Hepatocyte (in vitro differentiated cells): ENCODE results near the gene TMEM19.

Experiments used
- CTCF ChIP-seq: fragments of 200-600 bp; sonication (generic); IDR thresholded peaks from 2 replicates; pipeline ENCODE4 v1.5.1; 2016; ENCODE audit warnings: antibody characterized with exemption, mild to moderate bottlenecking; ENCODE audit not compliant: poor library complexity
- EZH2 ChIP-seq: fragments of 200-600 bp; sonication (generic); IDR thresholded peaks from 2 replicates; pipeline ENCODE4 v1.6.1; 2016; ENCODE audit warnings: antibody characterized with exemption, mild to moderate bottlenecking, borderline replicate concordance

- TF ChIP-seq EZH2 (no peak), CTCF (no peak)
Measured at GRCh38 chr12:71710276-71711125, 24.6 kb downstream of the TMEM19 start.
